T47D (cell line): ENCODE data around the gene AKR1C3.

Experiments
- DNase-seq, 2 experiments: peaks; one replicate each; pipeline versions ENCODE4 v3.0.0 to v3.0.0-alpha.2; 2011 to 2012; ENCODE audit warnings: low read depth in 1 of 2, low spot score in 1 of 2
- JUND ChIP-seq: IDR thresholded peaks from 2 replicates; pipeline ENCODE4 v1.6.1; 2012; ENCODE audit warnings: low read depth
- in situ Hi-C: cut with HindIII; loops from 2 replicates; pipeline ENCODE4 v1.10.0; 2016; ENCODE audit warnings: low sequenced_read_pairs, low pct_unique_long_range_greater_than_20kb

The AKR1C3 gene

GRCh38 chr10:5071411-5072198, 22.6 kb upstream of the AKR1C3 start:
- no peak for TF ChIP-seq JUND
- in situ Hi-C loops, result no loop called here
- DNase-seq, result peak in 1 of 2 experiments; percentile 39

GRCh38 chr10:5073659-5074058, 20.6 kb upstream of the AKR1C3 start:
- DNase-seq, result no peak
- no peak for TF ChIP-seq JUND
- in situ Hi-C loops, result no loop called here

GRCh38 chr10:5076615-5077014, 17.6 kb upstream of the AKR1C3 start:
- DNase-seq, result no peak
- in situ Hi-C loops, result no loop called here

GRCh38 chr10:5078547-5079180, 15.6 kb upstream of the AKR1C3 start:
- in situ Hi-C loops, result no loop called here
- DNase-seq, result peak in 1 of 2 experiments; percentile 42
- TF ChIP-seq JUND, result no peak

More at GRCh38 chr10:5076615-5077014, 17.6 kb upstream of the AKR1C3 start:
- TF ChIP-seq JUND, result no peak

GRCh38 chr10:5079306-5079830, 14.8 kb upstream of the AKR1C3 start:
- in situ Hi-C loops, result no loop called here
- no peak for TF ChIP-seq JUND
- no peak for DNase-seq

- in situ Hi-C loops, result no loop called here
- no peak for TF ChIP-seq JUND
- peak; percentile 21 to 69 for DNase-seq
Observed at GRCh38 chr10:5079836-5080235, 14.4 kb upstream of the AKR1C3 start.

- DNase-seq, result no peak
- TF ChIP-seq JUND, result no peak
- in situ Hi-C loops, result no loop called here
Observed at GRCh38 chr10:5081091-5081490, 13.1 kb upstream of the AKR1C3 start.

- no peak for DNase-seq
- in situ Hi-C loops, result no loop called here
- TF ChIP-seq JUND, result no peak
Observed at GRCh38 chr10:5088703-5089261, 5.4 kb upstream of the AKR1C3 start.

- no peak for TF ChIP-seq JUND
- DNase-seq, result peak in 1 of 2 experiments; percentile 78
- in situ Hi-C loops, result no loop called here
Observed at GRCh38 chr10:5089865-5090264, 4.3 kb upstream of the AKR1C3 start.

- in situ Hi-C loops, result no loop called here
- TF ChIP-seq JUND, result no peak
- no peak for DNase-seq
Observed at GRCh38 chr10:5090551-5090950, 3.7 kb upstream of the AKR1C3 start.

GRCh38 chr10:5091196-5091595, 3.0 kb upstream of the AKR1C3 start:
- DNase-seq, result no peak
- TF ChIP-seq JUND, result no peak
- in situ Hi-C loops, result no loop called here

- DNase-seq, result no peak
- in situ Hi-C loops, result no loop called here
- no peak for TF ChIP-seq JUND
Observed at GRCh38 chr10:5092375-5092774, 1.8 kb upstream of the AKR1C3 start.
